Testis (tissue), 3 donors: ENCODE measurements around the gene SLC37A2. TPM values are rescaled to one million over a fixed set of nuclear protein-coding genes. Genes with fewer than 3 reads are reported as not detected.

Experiments
- DNase-seq: peaks from one replicate; pipeline ENCODE4 v3.0.0-alpha.2; 2019
- H3K27ac ChIP-seq, 2 donors: fragments of 200-600 bp; sonication (generic); one replicate each; pipeline ENCODE4 v1.5.1; 2019
- H3K27me3 ChIP-seq: fragments of 200-600 bp; sonication (generic); one replicate; pipeline ENCODE4 v1.5.1; 2019
- H3K36me3 ChIP-seq: fragments of 200-600 bp; sonication (generic); one replicate; pipeline ENCODE4 v1.5.1; 2017; ENCODE audit warnings: low read depth; ENCODE audit errors: missing control alignments
- H3K4me1 ChIP-seq: fragments of 200-600 bp; sonication (generic); one replicate; pipeline ENCODE4 v1.5.1; 2019
- H3K4me3 ChIP-seq, 2 donors: fragments of 200-600 bp; sonication (generic); one replicate each; pipeline ENCODE4 v1.5.1; 2017 to 2019
- H3K9me3 ChIP-seq: fragments of 200-600 bp; sonication (generic); one replicate; pipeline ENCODE4 v1.5.1; 2017
- CTCF ChIP-seq, 3 experiments: fragments of 450-650 bp in 2 of 3; fragments of 200-600 bp in 1 of 3; sonication (generic) in 1 of 3; IDR thresholded peaks; one replicate each; pipeline ENCODE4 v1.5.1; 2016 to 2019; ENCODE audit warnings: antibody characterized with exemption in 3 of 3, mild to moderate bottlenecking in 2 of 3, moderate library complexity in 1 of 3
- POLR2A ChIP-seq: fragments of 450-650 bp; IDR thresholded peaks from one replicate; pipeline ENCODE4 v1.6.1; 2017; ENCODE audit warnings: antibody characterized with exemption, mild to moderate bottlenecking, moderate library complexity
- WGBS, 2 donors: methylation state at CpG; one replicate each; pipeline ENCODE4 v1.1.5; 2018; 5-methylcytosine and 5-hydroxymethylcytosine counted together
- intact Hi-C: fragments of 100-400 bp; cut with DNase I; formaldehyde crosslinking; loops from one replicate; pipeline ENCODE4 v1.15.1; 2023; ENCODE audit warnings: low total_unique reads
- polyA plus RNA-seq: library from polyadenylated mRNA; stranded (reverse); fragments of 350-450 nt; fragmentation: Illumina TruSeq; extraction: RNeasy Lipid Tissue Mini Kit (QIAGEN cat#74804); gene quantifications from one replicate; pipeline ENCODE4 v1.2.3, GENCODE V29; 2014; ENCODE audit warnings: low read depth, low replicate concordance; ENCODE audit not compliant: insufficient read depth
- total RNA-seq, 2 donors: library from RNA; depleted of rRNA; stranded (reverse); fragments of >200 nt; gene quantifications; one replicate each; pipeline ENCODE4 v1.2.3, GENCODE V29; 2016

The SLC37A2 gene
- total and polyA plus RNA-seq, 3 donors from 2014 or later = 3.0 to 7.6 (median 6.2) TPM

- 69 to 76% methylated on average over 7 of the region's 7 CpGs for WGBS, 2 donors
- Histone ChIP-seq H3K4me1 (no peaks in the 10 kb centered on the region), H3K4me3 (no peak overlapping the region), H3K36me3 (no peaks in the 10 kb centered on the region), H3K27ac (no peak overlapping the region), H3K27me3 (no peaks in the 10 kb centered on the region), H3K9me3 (no peaks in the 10 kb centered on the region)
- peak; percentile 51 for DNase-seq
- no peak for TF ChIP-seq CTCF (IDR thresholded peaks at IDR 0.05)
- no peak for TF ChIP-seq POLR2A
- intact Hi-C loops = no loop called here
Observed at GRCh38 chr11:125070699-125071254, 7.7 kb downstream of the SLC37A2 start.

GRCh38 chr11:125071435-125071834, 8.3 kb downstream of the SLC37A2 start:
- intact Hi-C loops = no loop called here
- Histone ChIP-seq H3K9me3 (no peaks in the 10 kb centered on the region), H3K27me3 (no peaks in the 10 kb centered on the region), H3K4me1 (no peaks in the 10 kb centered on the region), H3K36me3 (no peaks in the 10 kb centered on the region), H3K4me3 (no peak overlapping the region), H3K27ac (no peak overlapping the region)
- 40 to 55% methylated on average over 5 of the region's 5 CpGs for WGBS, 2 donors
- DNase-seq = no peak
- TF ChIP-seq CTCF (IDR thresholded peaks at IDR 0.05) (no peak), POLR2A (no peak)

- TF ChIP-seq POLR2A = no peak
- TF ChIP-seq CTCF (IDR thresholded peaks at IDR 0.05) = no peak
- intact Hi-C loops = no loop called here
Observed at GRCh38 chr11:125071846-125072217, 8.7 kb downstream of the SLC37A2 start.

GRCh38 chr11:125072218-125072960, 9.3 kb downstream of the SLC37A2 start:
- DNase-seq = no peak
- WGBS, 2 donors = 92 to 94% methylated on average over 12 of the region's 12 CpGs
- Histone ChIP-seq H3K9me3 (no peaks in the 10 kb centered on the region), H3K36me3 (no peaks in the 10 kb centered on the region), H3K27ac (no peak overlapping the region), H3K4me3 (no peak overlapping the region), H3K27me3 (no peaks in the 10 kb centered on the region), H3K4me1 (no peaks in the 10 kb centered on the region)
- TF ChIP-seq POLR2A = no peak
- no peak for TF ChIP-seq CTCF (IDR thresholded peaks at IDR 0.05)
- intact Hi-C loops = no loop called here

More at GRCh38 chr11:125071846-125072217, 8.7 kb downstream of the SLC37A2 start:
- 80 to 83% methylated on average over 6 of the region's 6 CpGs for WGBS, 2 donors
- Histone ChIP-seq H3K9me3 (no peaks in the 10 kb centered on the region), H3K4me1 (no peaks in the 10 kb centered on the region), H3K4me3 (no peak overlapping the region), H3K27ac (no peak overlapping the region), H3K27me3 (no peaks in the 10 kb centered on the region), H3K36me3 (no peaks in the 10 kb centered on the region)
- DNase-seq = no peak
